ENCODE measurements around the gene SLC25A21.
"Not testable (repeated sequence)": the region's sequence is repeated elsewhere in the genome, so short reads cannot be mapped to it uniquely, and the experiment has no call there.

Gene SLC25A21

GRCh38 chr14:37078131-37078530, 94.3 kb downstream of the SLC25A21 start:
- no peak for TF ChIP-seq POLR2A (IDR thresholded peaks at IDR 0.05; ENCODE audit: low read depth, low read length)
- no peak for FAIRE-seq
- DNase-seq (ENCODE audit: insufficient read length, low spot score): no peak

- not testable (repeated sequence) for DNase-seq (ENCODE audit: insufficient read length, low spot score); FAIRE-seq
Observed at GRCh38 chr14:37074320-37074719, 98.1 kb downstream of the SLC25A21 start.

GRCh38 chr14:37063467-37064240, 108.8 kb downstream of the SLC25A21 start:
- DNase-seq (ENCODE audit: insufficient read length, low spot score): no peak
- TF ChIP-seq POLR2A (IDR thresholded peaks at IDR 0.05; ENCODE audit: low read depth, low read length): no peak

GRCh38 chr14:37062191-37062803, 110.1 kb downstream of the SLC25A21 start:
- no peak for TF ChIP-seq POLR2A (IDR thresholded peaks at IDR 0.05; ENCODE audit: low read depth, low read length)
- no peak for DNase-seq (ENCODE audit: insufficient read length, low spot score)
- FAIRE-seq: no peak

More at GRCh38 chr14:37063467-37064240, 108.8 kb downstream of the SLC25A21 start:
- FAIRE-seq: no peak

- DNase-seq (ENCODE audit: insufficient read length, low spot score) (no peak), FAIRE-seq (no peak)
- TF ChIP-seq POLR2A (IDR thresholded peaks at IDR 0.05; ENCODE audit: low read depth, low read length): no peak
Observed at GRCh38 chr14:37061697-37062096, 110.7 kb downstream of the SLC25A21 start.

GRCh38 chr14:37060496-37061260, 111.7 kb downstream of the SLC25A21 start:
- TF ChIP-seq POLR2A (IDR thresholded peaks at IDR 0.05; ENCODE audit: low read depth, low read length): no peak
- FAIRE-seq (no peak), DNase-seq (ENCODE audit: insufficient read length, low spot score) (no peak)

GRCh38 chr14:37057776-37058175, 114.6 kb downstream of the SLC25A21 start:
- DNase-seq (ENCODE audit: insufficient read length, low spot score) (no peak), FAIRE-seq (no peak)
- no peak for TF ChIP-seq POLR2A (IDR thresholded peaks at IDR 0.05; ENCODE audit: low read depth, low read length)

GRCh38 chr14:37056473-37056872, 115.9 kb downstream of the SLC25A21 start:
- peak; percentile 97 for FAIRE-seq
- peak; percentile 42 for DNase-seq (ENCODE audit: insufficient read length, low spot score)

GRCh38 chr14:37054869-37055268, 117.5 kb downstream of the SLC25A21 start:
- no peak for DNase-seq (ENCODE audit: insufficient read length, low spot score)
- TF ChIP-seq POLR2A (IDR thresholded peaks at IDR 0.05; ENCODE audit: low read depth, low read length): no peak
- FAIRE-seq: no peak

More at GRCh38 chr14:37056473-37056872, 115.9 kb downstream of the SLC25A21 start:
- no peak for TF ChIP-seq POLR2A (IDR thresholded peaks at IDR 0.05; ENCODE audit: low read depth, low read length)

GRCh38 chr14:37054144-37054543, 118.3 kb downstream of the SLC25A21 start:
- no peak for FAIRE-seq
- TF ChIP-seq POLR2A (IDR thresholded peaks at IDR 0.05; ENCODE audit: low read depth, low read length): no peak
- DNase-seq (ENCODE audit: insufficient read length, low spot score): no peak

GRCh38 chr14:37051680-37052079, 120.7 kb downstream of the SLC25A21 start:
- no peak for FAIRE-seq
- no peak for DNase-seq (ENCODE audit: insufficient read length, low spot score)
- TF ChIP-seq POLR2A (IDR thresholded peaks at IDR 0.05; ENCODE audit: low read depth, low read length): no peak

GRCh38 chr14:37051153-37051552, 121.3 kb downstream of the SLC25A21 start:
- FAIRE-seq (no peak), DNase-seq (ENCODE audit: insufficient read length, low spot score) (no peak)
- TF ChIP-seq POLR2A (IDR thresholded peaks at IDR 0.05; ENCODE audit: low read depth, low read length): no peak

GRCh38 chr14:37048666-37049071, 123.7 kb downstream of the SLC25A21 start:
- FAIRE-seq: no peak
- no peak for DNase-seq (ENCODE audit: insufficient read length, low spot score)

GRCh38 chr14:37047996-37048395, 124.4 kb downstream of the SLC25A21 start:
- no peak for FAIRE-seq
- TF ChIP-seq POLR2A (IDR thresholded peaks at IDR 0.05; ENCODE audit: low read depth, low read length): no peak
- DNase-seq (ENCODE audit: insufficient read length, low spot score): no peak

More at GRCh38 chr14:37048666-37049071, 123.7 kb downstream of the SLC25A21 start:
- no peak for TF ChIP-seq POLR2A (IDR thresholded peaks at IDR 0.05; ENCODE audit: low read depth, low read length)

Data from H54 (cell line).